ENCODE data around the gene ZBTB32.

The ZBTB32 gene

GRCh38 chr19:35748106-35749020 lies 44.0 kb downstream of the ZBTB32 start, which contains the start of gene LIN37:
TSS of gene LIN37 (plus strand) at chr19:35748576. CDS start at chr19:35748725, 149 bp downstream.
- Histone ChIP-seq H3K27ac (peak within 1 kb of the TSS; percentile 82 to 88), H3K4me3 (peak within 1 kb of the TSS; percentile 90)
- TF ChIP-seq CTCF (IDR thresholded peaks at IDR 0.05), result no peak
- DNase-seq (ENCODE audit: low spot score), result peak; percentile 100

- no peak for TF ChIP-seq CTCF (IDR thresholded peaks at IDR 0.05)
- no peak overlapping the region for H3K4me3 ChIP-seq
- no peak for DNase-seq (ENCODE audit: low spot score)
- peak overlapping the region in 1 of 2 donors; percentile 31 for H3K27ac ChIP-seq
Observed at GRCh38 chr19:35750167-35750566, 45.8 kb downstream of the ZBTB32 start.

- TF ChIP-seq CTCF (IDR thresholded peaks at IDR 0.05), result no peak
- H3K4me3 ChIP-seq, result no peak overlapping the region
- no peak for DNase-seq (ENCODE audit: low spot score)
- H3K27ac ChIP-seq, result peak overlapping the region in 1 of 2 donors; percentile 9
Observed at GRCh38 chr19:35751839-35752745, 47.7 kb downstream of the ZBTB32 start.

GRCh38 chr19:35752746-35753350 lies 48.5 kb downstream of the ZBTB32 start:
- peak overlapping the region in 1 of 2 donors; percentile 100 for H3K27ac ChIP-seq
- no peak for TF ChIP-seq CTCF (IDR thresholded peaks at IDR 0.05)

GRCh38 chr19:35753634-35754369 lies 49.4 kb downstream of the ZBTB32 start:
- H3K4me3 ChIP-seq, result no peak overlapping the region
- DNase-seq (ENCODE audit: low spot score), result no peak
- peak overlapping the region; percentile 100 for H3K27ac ChIP-seq
- TF ChIP-seq CTCF (IDR thresholded peaks at IDR 0.05), result no peak

More at GRCh38 chr19:35752746-35753350, 48.5 kb downstream of the ZBTB32 start:
- DNase-seq (ENCODE audit: low spot score), result no peak
- no peak overlapping the region for H3K4me3 ChIP-seq
